HG02763 (cell line): Measurements from ENCODE around the gene FKBP15.
"Not testable (repeated sequence)": the region's sequence is repeated elsewhere in the genome, so short reads cannot be mapped to it uniquely, and the experiment has no call there.

Experiments
- ATAC-seq: cut with Tn5 transposase; IDR thresholded peaks from one replicate; pipeline ENCODE4 v1.9.1; 2021; ENCODE audit warnings: mild to moderate bottlenecking, moderate library complexity; ENCODE audit not compliant: unreplicated experiment

The FKBP15 gene

DNA sequence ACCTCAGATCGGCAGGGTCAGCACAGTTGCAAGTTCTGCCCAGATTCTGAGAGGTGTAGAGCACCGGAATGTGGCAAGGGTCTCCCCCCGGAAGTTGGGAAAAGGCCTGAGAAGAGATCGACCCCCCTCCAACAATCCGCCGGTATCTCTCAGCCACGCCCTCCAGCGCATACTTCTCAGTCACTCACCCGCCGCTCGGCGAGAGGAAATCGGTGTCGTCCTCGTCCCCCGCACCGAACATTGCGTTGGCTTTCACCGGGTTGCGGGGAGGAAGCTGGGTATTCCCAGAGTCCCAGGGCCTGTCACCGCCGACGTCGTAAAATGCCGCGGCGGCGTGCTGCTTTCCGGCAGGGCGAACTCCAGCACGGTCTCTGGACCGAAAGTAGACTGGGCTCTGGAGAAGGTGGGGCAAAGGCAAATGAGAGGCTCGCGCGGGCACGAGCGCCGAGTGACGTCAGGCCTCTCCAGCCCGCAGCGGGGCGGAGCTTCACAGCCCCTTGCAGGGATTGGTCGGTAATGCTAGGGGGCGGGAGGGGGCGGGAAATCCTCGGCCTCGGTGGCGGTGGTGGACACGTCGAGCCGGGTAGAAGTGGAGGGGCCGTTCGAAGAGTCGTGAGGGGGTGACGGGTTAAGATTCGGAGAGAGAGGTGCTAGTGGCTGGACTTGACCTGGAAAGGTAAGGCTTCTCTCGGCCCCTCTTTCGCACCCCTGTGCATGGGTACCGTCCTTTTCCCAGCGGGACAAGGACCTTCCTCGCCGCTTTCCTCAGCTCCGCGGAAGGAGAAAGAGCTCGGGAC is at the start of gene FKBP15, which contains the start of gene SLC31A1:
FKBP15 (minus strand) TSS at position 275 of the 797 bp plus-strand sequence; CDS start at position 241, 34 bp downstream.
SLC31A1 (plus strand) TSS at position 542 of the 797 bp plus-strand sequence. CDS start 34,605 bp downstream, outside the sequence.
- peak; percentile 91 for ATAC-seq

GRCh38 chr9:113269871-113270270 is 48.8 kb upstream of the FKBP15 start:
- no peak for ATAC-seq

- no peak for ATAC-seq
These were observed 48.3 kb upstream of the FKBP15 start for GRCh38 chr9:113269355-113269754.

DNA sequence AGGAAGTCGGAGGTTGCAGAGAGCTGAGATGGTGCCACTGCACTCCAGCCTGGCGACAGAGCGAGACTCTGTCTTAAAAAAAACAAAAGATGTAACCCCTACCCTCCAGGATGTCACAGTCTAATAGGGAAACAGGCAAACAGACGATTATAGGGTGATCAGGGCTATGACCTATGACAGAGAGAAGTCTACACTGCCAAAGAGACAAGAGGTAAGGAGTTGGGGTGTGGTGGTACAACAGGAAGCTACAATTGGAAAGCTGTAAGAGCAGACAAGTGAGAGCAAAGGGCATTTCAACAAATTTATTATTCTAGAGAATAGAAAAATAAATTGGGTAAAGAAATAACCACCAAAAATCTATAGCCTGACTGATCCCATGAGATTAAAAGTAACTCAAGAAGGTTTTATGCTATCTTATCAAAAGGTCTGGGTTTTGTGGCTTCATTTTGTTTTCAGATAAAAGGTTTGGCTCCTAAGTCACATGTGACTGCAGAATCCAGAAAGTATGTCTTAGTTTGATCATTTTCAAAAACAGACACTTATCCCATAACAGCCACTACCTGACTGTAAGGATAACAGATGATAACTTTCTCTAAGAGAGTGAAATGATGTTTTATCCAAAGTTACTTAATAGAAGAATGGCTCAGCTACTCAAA is 47.0 kb upstream of the FKBP15 start:
- no peak for ATAC-seq

- ATAC-seq, result no peak
These were observed 45.1 kb upstream of the FKBP15 start for GRCh38 chr9:113266174-113266573.

- ATAC-seq, result no peak
These were observed 41.0 kb upstream of the FKBP15 start for GRCh38 chr9:113261917-113262671.

DNA sequence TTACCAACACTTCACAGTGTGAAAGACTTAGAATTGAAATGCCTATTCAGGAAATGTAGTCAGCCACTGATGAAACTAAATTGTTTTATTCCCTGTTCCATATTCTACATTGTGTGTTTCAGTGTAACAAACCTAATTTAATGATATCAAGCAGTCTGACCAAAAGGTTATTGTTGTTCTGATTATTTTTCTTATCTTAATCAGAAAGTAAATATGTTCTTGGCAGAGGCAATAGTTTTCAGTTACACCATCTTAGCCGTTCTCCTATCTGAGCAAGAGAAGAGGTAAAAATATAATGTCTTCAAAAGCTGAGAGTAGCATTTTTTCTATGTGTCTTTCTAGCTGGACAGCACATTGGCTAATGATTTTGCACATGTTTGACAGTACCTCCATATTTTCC is 37.2 kb upstream of the FKBP15 start:
- no peak for ATAC-seq

- ATAC-seq, result no peak
These were observed 36.8 kb upstream of the FKBP15 start for GRCh38 chr9:113257863-113258262.

DNA sequence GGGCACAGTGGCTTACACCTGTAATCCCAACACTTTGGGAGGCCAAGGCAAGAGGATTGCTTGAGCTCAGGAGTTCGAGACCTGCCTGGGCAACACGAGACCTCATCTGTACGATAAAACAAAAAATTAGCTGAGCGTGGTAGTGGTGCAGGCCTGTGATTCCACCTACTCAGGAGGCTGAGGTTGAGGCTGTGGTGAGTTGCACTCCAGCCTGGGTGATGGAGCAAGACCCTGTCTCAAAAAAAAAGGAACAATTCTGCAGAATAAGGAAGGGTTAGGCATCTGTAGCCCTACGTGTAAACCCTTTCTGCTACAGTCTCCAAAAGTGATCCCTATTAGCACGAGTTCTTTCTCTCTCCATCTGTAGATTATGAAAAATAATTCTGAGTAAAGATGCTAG is 34.4 kb upstream of the FKBP15 start:
- no peak for ATAC-seq

DNA sequence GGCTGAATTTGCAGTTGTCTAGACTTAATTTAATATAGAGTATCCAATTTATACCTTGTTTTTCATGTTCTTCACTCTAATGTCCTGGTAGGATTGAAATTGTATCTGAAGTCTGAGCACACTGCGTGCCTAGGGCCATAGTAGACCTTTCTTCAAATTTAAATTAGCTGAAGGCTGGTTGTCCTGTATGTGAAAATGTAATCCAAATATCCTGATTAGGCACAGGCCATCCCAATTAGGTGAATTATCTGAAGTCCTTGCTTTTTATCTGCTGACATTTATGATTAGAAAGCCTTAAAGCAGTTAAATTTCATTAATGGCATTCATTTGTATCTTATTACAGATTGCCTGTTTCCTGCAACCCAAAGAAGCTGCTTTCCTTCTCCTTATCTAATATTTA is 33.9 kb upstream of the FKBP15 start:
- no peak for ATAC-seq

GRCh38 chr9:113250807-113251206 is 29.7 kb upstream of the FKBP15 start:
- no peak for ATAC-seq

GRCh38 chr9:113249661-113250060 is 28.6 kb upstream of the FKBP15 start:
- not testable (repeated sequence) for ATAC-seq

DNA sequence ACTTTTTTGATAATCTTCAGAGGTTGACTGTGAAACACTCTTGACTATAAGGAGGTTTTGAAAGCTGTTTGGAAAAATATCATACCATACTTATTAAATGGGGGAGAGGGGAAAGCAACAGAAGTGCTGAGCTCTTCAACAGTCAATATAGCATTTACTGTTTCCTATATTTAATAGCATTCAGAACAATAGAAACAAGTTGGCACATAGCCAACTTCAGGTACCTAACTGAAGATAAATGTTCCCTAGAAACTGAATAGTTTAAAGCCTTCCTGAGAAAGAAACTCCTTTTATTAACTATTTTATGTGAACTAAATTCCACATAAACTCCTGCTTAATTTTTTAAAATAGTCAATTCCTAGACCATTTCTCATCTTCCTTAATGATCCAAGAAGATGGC is 26.6 kb upstream of the FKBP15 start:
- no peak for ATAC-seq

GRCh38 chr9:113246928-113247327 is 25.9 kb upstream of the FKBP15 start:
- no peak for ATAC-seq

GRCh38 chr9:113245894-113246293 is 24.8 kb upstream of the FKBP15 start:
- ATAC-seq, result no peak

DNA sequence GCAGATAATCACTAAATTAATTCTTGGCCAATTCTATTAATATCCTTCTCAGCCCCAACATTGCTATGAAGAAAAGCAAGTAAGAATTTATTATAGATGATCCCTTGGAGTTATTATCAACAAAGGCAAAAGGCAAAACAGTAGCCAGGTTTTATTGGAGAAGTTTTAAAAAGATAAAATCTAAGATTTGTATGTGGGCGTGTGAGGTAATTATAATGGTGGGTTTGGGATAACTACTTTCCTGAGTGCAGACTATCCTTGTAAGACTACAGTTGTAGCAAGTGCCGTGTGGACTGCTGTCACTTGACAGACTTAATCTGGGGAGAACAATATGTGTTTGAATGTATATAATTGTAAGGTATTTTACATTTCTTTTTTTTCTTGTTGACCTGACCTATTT is 23.5 kb upstream of the FKBP15 start:
- no peak for ATAC-seq

DNA sequence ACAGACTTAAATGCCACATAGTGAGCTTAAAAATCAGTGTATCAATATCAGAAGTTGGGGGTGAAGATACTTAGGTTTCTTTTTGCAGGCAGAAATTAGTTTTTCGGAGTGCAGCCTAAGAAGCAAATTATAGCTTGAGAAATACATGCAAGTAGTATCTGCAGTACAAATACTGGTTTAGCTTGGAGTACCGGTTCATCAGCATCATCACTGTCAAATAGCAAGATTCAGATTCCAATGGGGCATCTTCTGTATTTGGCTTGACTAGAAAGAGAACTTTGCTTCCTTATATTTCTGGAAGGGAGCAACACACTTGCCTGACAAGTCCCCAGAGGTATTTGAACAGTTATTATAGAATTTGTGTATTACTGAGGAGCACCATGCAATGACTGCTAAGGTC is 20.1 kb upstream of the FKBP15 start:
- no peak for ATAC-seq

GRCh38 chr9:113238859-113239232 is 17.8 kb upstream of the FKBP15 start:
- ATAC-seq, result no peak

GRCh38 chr9:113238202-113238858 is 17.3 kb upstream of the FKBP15 start:
- no peak for ATAC-seq

DNA sequence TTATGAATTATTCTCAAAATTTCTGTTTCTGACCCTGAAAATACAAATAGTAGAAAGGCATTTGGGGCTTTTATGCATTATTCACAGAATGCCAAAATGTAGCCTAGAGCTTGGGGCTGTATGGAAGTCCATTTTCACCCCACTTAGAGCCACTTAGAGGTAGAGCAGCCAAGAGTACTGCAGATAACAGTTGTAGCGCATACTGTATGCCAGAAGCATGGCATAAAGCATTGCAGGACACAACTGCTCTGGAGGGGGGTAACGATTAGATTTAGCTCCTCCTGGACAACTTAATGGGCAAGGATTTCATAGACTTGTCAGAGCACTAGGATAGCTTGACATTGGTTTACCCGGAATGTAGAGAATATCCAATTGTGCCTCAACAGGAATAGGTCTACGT is 15.9 kb upstream of the FKBP15 start:
- ATAC-seq, result no peak

DNA sequence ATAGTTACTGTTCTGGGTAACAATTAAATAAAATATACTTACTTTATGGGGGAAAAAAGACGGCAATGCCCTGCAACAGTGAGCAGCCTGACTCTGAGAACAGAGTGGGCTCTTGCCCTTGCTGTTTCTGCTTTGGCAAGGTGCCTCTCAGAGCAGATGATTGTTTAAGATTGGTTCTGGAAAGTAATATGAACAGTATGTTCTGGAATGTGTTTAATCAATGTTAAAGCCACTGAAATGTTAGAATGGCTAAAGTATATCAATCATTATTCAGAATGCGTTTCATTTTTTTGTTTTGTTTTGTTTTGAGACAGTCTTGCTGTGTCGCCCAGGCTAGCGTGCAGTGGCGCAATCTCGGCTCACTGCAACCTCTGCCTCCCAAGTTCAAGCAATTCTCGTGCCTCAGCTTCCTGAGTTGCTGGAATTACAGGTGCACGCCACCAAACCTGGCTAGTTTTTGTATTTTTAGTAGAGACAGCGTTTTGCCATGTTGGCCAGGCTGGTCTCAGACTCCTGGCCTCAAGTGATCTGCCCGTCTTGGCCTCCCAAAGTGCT is 14.7 kb upstream of the FKBP15 start:
- not testable (repeated sequence) for ATAC-seq
